NCI-H2196 (cell line): ENCODE data around the gene GP5.

ENCODE experiments used
- DNase-seq: peaks from one replicate; lab custom pipeline; 2025; ENCODE audit not compliant: unreplicated experiment; lab: John Stamatoyannopoulos, UW

The GP5 gene

DNA sequence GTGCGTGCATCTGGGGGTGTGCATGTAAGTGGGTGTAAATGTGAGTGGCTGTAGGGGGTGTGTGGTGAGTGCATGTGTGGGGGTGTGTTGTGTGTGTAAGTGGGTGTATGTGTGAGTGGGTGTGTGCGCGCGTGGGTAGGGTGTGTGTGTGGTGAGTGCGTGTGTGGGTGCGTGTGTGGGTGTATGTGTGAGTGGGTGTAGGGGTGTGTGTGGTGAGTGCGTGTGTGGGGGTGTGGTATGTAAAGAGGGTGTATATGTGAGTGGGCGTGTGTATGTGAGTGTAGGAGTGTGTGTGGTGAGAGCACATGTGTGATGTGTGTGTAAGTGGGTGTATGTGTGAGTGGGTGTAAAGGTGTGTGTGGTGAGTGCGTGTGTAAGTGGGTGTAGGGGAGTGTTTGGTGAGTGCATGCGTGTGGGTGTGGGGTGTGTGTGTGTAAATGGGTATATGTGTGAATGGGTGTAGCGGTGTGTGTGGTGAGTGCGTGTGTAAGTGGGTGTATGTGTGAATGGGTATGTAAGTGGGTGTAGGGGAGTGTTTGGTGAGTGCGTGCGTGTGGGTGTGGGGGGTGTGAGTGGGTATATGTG is 47.0 kb downstream of the GP5 start:
- DNase-seq, result no peak

DNA sequence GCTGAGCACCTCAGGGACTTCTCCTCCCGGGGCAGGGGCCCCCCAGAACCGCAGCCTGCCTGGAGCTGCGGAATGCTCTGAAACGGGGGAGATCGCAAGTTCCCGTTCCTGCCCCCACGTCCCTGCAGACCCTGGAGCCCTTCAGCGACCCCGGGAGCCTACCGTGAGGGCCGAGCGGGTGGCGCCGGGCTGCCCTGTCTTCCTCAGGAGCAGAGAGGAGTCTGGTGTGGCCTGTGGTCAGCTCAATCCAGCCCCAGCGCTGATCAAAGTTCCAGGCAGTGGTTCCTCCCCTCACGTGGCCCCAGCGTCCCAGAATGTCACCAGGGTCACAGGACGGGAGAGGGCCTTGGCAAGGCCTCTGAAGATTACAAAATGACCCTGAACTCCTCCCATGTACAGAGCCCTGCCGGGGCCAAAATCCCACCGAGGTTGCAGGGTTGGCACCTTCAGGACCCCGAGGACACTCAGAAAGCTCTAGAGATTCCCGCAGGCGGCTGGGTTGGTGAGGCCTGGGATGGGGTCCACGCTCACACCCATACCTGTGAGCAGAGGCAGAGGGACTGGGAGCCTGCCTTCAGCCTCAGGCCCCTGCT is 47.9 kb downstream of the GP5 start, which contains the start of gene CPN2:
CPN2 (minus strand) TSS at position 249 of the 593 bp plus-strand sequence. CDS start 8,626 bp downstream, outside the sequence.
- DNase-seq, result no peak

DNA sequence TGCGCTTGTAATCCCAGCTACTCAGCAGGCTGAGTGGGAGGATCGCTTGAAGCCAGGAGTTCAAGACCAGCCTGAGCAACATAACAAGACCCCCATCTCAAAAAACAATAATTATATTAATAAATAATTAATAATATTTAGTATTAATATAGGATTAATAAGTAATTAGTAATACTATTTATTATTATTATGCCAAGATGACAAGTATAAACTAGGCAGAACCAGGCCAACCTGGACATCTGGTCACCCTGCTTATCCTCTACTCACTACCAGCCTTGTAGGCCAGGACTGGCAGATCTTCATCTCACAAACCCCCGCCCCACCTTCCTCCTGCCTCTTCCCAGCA is 48.4 kb downstream of the GP5 start:
- DNase-seq, result no peak

DNA sequence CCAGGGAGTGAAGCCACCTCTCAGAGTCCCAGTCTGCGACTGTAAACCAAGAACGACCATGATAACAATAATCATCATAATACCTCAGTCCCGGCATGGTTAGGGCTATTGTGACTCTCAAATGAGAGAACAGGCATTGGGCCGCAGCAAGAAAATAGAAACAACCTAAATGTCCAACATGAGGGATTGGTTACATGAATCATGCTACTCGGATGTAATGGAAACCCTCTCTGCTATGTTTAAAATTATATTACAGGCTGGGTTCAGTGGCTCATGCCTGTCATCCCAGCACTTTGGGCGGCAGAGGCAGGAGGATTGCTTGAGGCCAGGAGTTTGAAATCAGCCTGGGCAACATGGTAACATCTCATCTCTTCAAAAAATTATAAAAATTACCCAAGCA is 50.7 kb downstream of the GP5 start:
- no peak for DNase-seq

DNA sequence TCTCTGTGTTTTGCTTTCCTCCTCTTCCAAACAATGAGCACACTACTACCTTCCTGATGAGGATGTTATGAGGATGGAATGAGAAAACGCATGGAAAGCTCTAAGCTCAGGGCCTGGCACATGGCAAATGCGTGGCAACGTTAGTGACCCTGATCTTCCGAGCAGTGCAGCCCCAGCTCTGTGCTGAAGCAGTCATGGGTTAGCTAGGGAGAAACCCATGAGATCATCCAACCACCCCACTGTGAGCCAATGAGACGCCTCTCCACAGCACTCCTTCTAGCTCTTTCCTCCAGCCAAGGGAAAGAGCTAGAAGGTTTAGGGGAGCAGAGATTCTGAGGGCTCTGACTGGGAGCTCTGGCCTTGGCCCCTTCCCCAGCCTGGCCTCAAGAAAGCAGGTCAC is 52.4 kb downstream of the GP5 start:
- no peak for DNase-seq

DNA sequence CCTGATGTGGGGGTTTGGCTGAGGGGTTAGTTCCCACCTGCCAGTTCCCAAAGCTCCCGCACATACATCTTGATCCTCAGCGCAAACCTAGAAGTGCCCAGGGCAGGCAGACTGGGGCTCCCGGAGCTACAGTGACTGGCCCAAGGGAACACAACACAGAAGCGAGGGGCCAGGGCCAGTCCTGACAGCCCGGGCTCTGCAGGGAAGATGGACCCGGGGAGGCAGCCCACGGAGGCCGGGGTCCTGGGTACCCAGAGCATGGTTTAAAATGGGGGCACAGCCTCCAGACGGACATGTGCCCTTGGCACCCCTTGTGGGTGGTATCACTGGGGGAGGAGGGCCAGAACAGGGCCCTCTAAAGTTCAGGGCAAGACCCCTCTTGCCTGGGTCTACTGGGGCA is 53.0 kb downstream of the GP5 start:
- no peak for DNase-seq
